Activated CD8-positive, alpha-beta T cell treated with anti-CD3 and anti-CD28 coated beads for 36 hours (primary cell): ENCODE data around the gene USF3. TPM values are rescaled to one million over a fixed set of nuclear protein-coding genes. Genes with fewer than 3 reads are reported as not detected.
A peak's percentile ranks its signal among the peaks of the same experiment; 100 is the strongest.

Source experiments
- ATAC-seq: fragments of 200-7000 bp; cut with Tn5 transposase; one replicate; pipeline ENCODE4 v1.10.0; 2021; ENCODE audit warnings: mild to moderate bottlenecking, moderate library complexity
- CTCF ChIA-PET: fragments of 350-600 bp; sonication (Branson Sonifier 250); formaldehyde crosslinking; loops from one replicate; lab custom pipeline; 2021; ENCODE audit warnings: antibody characterized with exemption; lab: Charles Lee
- POLR2A ChIA-PET: fragments of 350-600 bp; sonication (Branson Sonifier 250); formaldehyde crosslinking; loops from one replicate; lab custom pipeline; 2021; ENCODE audit warnings: antibody characterized with exemption; lab: Charles Lee
- DNase-seq: peaks from one replicate; pipeline ENCODE4 v3.0.0-alpha.2; 2020
- H3K27ac Mint-ChIP-seq: one replicate; pipeline ENCODE4 v1.8.0; 2021; ENCODE audit warnings: mild to moderate bottlenecking, mixed read lengths
- H3K27me3 Mint-ChIP-seq: one replicate; pipeline ENCODE4 v1.8.0; 2021; ENCODE audit warnings: mixed read lengths
- H3K36me3 Mint-ChIP-seq: one replicate; pipeline ENCODE4 v1.8.0; 2021; ENCODE audit warnings: low read depth, mixed read lengths
- H3K4me1 Mint-ChIP-seq: one replicate; pipeline ENCODE4 v1.8.0; 2021; ENCODE audit warnings: low read depth, mixed read lengths
- H3K4me3 Mint-ChIP-seq: one replicate; pipeline ENCODE4 v1.8.0; 2021; ENCODE audit warnings: mild to moderate bottlenecking, moderate library complexity, mixed read lengths
- H3K9me3 Mint-ChIP-seq: one replicate; pipeline ENCODE4 v1.8.0; 2021; ENCODE audit warnings: mixed read lengths
- intact Hi-C: fragments of 100-400 bp; cut with micrococcal nuclease; formaldehyde crosslinking; loops from one replicate; pipeline ENCODE4 v1.10.0; 2022
- total RNA-seq, 2 experiments: library from RNA; stranded (reverse); gene quantifications; one replicate each; pipeline ENCODE4 v1.2.3, GENCODE V29; 2021
- TF ChIP-seq, protein P1 (sequence below): fragments of 200-600 bp; IDR thresholded peaks from one replicate; pipeline ENCODE4 v1.8.0; 2022; ENCODE audit warnings: antibody characterized with exemption, mild to moderate bottlenecking

USF3 gene
- total RNA-seq, 2 experiments from 2014 or later = 11.3 to 11.9 TPM

DNA sequence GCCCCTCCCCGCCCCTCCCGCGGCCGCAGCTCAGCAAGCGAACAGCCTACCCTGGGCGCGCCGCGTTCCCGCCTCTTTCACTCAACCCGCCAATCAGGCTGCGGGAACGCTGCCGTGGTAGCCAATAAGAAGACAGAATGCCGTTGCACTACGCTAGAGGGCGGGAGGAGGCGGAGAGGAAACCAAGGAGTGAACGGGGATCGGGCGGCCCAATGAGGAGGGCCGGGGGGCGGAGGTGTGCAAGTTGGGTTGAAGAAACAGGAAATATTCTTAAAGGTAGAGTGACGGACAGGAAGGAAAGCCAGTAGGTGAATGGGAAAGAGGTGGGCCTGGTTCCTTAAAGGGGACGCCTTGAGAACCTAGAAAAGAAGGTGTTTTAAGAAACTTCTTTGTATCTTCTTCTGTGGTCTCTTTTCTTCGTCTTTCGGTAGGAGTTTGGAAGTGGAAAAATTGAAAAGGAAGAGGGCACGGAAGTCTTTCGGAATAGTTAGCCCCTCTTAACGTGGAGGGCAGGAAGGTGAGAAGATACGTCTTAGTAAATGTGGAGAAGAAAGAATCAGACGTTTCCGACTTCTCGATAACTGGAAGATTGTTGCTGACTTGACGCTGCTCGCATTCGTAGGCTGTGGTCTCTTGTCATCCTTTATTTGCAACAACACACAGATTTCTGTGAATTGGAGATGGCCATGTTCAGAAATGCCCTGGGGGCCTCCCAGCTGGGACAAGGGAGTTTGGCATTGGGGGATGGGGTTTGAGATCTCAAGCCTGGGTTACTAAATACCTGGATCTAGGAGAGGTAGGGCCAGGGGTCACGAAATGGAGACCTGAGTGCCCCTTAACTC, 437 bp upstream of the USF3 start:
- ATAC-seq = peak; percentile 92
- POLR2A ChIA-PET = interaction anchor here (0.5 to 1.9 kb wide), 4 partner anchors 25 to 256 kb away, joined by 3 to 14 read pairs (median 4); partner anchors contain the start of genes ATP6V1A and NAA50

DNA sequence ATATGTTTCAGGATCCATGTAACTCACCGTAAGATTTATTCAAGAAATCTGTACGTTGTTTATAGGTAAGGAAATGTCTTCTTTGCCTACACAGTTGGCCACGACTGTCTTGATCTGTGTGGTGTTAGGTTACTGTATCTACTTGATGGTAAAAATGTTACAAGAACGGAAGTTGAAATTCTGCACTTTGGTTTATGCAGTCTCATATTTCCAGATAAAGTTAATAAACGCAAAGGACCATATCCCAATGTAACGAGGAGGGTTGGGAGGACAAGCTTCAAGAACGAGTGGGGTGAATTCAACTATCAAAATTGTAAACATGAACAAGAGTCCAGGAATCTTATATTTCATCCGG, 1.0 kb downstream of the USF3 start:
- DNase-seq = no peak
- peak overlapping the region; percentile 99 for H3K4me3 Mint-ChIP-seq
- intact Hi-C loops = no loop called here
- H3K4me1 Mint-ChIP-seq = peaks cover 25% of the 10 kb centered on the region
- H3K9me3 Mint-ChIP-seq = no peaks in the 10 kb centered on the region
- ChIA-PET CTCF (interaction anchor here (1.1 to 1.5 kb wide), 3 partner anchors 10 to 149 kb away, joined by 3 to 9 read pairs (median 4); no protein-coding TSS in a partner anchor), POLR2A (interaction anchor here (0.8 to 1.2 kb wide), 5 partner anchors 34 to 181 kb away, joined by 3 to 7 read pairs (median 4); partner anchors contain the start of genes ATP6V1A and SPICE1)
- peaks cover 1% of the 10 kb centered on the region for H3K36me3 Mint-ChIP-seq
- H3K27ac Mint-ChIP-seq = peak overlapping the region; percentile 100
- no peak for ATAC-seq
- TF ChIP-seq, protein P1, sequence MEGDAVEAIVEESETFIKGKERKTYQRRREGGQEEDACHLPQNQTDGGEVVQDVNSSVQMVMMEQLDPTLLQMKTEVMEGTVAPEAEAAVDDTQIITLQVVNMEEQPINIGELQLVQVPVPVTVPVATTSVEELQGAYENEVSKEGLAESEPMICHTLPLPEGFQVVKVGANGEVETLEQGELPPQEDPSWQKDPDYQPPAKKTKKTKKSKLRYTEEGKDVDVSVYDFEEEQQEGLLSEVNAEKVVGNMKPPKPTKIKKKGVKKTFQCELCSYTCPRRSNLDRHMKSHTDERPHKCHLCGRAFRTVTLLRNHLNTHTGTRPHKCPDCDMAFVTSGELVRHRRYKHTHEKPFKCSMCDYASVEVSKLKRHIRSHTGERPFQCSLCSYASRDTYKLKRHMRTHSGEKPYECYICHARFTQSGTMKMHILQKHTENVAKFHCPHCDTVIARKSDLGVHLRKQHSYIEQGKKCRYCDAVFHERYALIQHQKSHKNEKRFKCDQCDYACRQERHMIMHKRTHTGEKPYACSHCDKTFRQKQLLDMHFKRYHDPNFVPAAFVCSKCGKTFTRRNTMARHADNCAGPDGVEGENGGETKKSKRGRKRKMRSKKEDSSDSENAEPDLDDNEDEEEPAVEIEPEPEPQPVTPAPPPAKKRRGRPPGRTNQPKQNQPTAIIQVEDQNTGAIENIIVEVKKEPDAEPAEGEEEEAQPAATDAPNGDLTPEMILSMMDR = no peak
- no peaks in the 10 kb centered on the region for H3K27me3 Mint-ChIP-seq

More for the DNA sequence above, 437 bp upstream of the USF3 start:
- intact Hi-C loops = no loop called here
- no peak overlapping the region for H3K27ac Mint-ChIP-seq
- TF ChIP-seq, protein P1 = no peak
- no peaks in the 10 kb centered on the region for H3K9me3 Mint-ChIP-seq
- DNase-seq = peak; percentile 100
- H3K4me1 Mint-ChIP-seq = peaks cover 25% of the 10 kb centered on the region
- no peaks in the 10 kb centered on the region for H3K27me3 Mint-ChIP-seq
- peaks cover 1% of the 10 kb centered on the region for H3K36me3 Mint-ChIP-seq
- H3K4me3 Mint-ChIP-seq = no peak overlapping the region
- CTCF ChIA-PET = interaction anchor here (1.2 to 1.5 kb wide), 3 partner anchors 39 to 148 kb away, joined by 4 to 9 read pairs (median 7); no protein-coding TSS in a partner anchor

DNA sequence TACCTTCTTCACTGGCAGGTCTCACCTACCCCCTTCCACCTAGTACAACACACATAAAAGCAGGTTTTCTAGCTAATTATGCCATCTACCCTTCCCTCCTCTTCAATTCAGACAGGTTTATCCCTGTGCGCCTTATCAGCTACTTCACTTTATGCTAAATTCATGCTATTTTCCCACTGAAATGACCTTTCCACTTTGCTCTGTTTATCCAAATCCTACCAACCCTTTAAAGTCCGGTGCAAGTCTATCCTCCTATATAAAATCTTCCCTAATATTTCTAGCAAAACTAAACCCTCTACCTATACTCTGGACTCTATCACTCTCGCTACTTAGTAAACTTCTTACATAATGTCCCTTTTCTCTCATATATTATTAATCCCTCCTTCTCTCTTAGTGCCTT, 6.0 kb downstream of the USF3 start:
- POLR2A ChIA-PET = no interaction called here
- H3K9me3 Mint-ChIP-seq = peaks cover 3% of the 10 kb centered on the region
- no peaks in the 10 kb centered on the region for H3K27me3 Mint-ChIP-seq
- peaks cover 22% of the 10 kb centered on the region for H3K4me1 Mint-ChIP-seq
- TF ChIP-seq, protein P1 = no peak
- ATAC-seq (no peak), DNase-seq (no peak)
- intact Hi-C loops = no loop called here
- H3K36me3 Mint-ChIP-seq = peaks cover 10% of the 10 kb centered on the region
- no peak overlapping the region for H3K27ac Mint-ChIP-seq
- CTCF ChIA-PET = no interaction called here
- H3K4me3 Mint-ChIP-seq = no peak overlapping the region

DNA sequence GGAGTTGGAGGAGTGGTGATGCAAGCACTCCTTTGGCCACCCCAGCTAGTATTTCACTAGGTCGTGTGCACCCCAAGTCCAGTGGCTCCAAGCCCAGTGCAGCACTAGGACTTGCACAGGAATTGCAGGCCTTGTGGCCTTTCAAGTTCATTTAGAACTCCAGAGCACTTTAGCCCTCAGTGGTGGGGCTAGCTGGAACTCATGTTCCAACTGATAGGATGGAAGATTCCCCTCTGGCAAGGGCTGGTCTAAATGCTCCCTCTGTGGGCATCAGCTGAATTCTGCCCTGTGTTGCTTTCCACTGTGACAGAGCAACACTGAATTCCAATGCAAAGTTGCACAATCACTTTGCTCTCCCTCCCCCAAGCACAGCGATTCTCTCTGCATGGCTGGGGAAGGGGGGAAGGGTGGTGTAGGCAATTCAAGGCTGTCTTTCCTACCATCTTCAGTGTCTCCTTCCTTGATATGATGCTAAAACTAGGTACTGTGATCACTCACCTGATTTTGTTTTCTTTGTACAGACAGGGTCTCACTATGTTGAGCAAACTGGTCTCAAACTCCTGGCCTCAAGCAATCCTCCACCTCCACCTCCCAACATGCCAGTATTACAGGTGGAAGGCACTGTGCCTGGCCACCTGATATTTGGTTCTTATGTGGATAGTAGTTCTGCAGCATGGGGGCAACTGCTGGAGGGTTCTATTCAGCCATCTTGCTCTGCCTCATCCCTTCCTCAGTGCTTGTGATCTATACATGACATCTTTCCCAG, 10.3 kb downstream of the USF3 start:
- Mint-ChIP-seq H3K4me1 (no peaks in the 10 kb centered on the region), H3K27ac (no peak overlapping the region), H3K4me3 (no peak overlapping the region), H3K27me3 (no peaks in the 10 kb centered on the region), H3K9me3 (peaks cover 12% of the 10 kb centered on the region), H3K36me3 (peaks cover 24% of the 10 kb centered on the region)
- ChIA-PET POLR2A (interaction anchor here (0.9 kb wide), 1 partner anchor 23 kb away, joined by 4 read pairs; no protein-coding TSS in a partner anchor), CTCF (interaction anchor here (1.4 to 2.0 kb wide), 2 partner anchors 8 to 26 kb away, joined by 3 to 4 read pairs; no protein-coding TSS in a partner anchor)
- TF ChIP-seq, protein P1 = no peak
- ATAC-seq (no peak), DNase-seq (no peak)
- intact Hi-C loops = no loop called here
